Erythroblast (primary cell): Measurements from ENCODE around the gene TMEM30B.

Experiments used
- GATA1 ChIP-seq: IDR thresholded peaks from 2 replicates; pipeline ENCODE4 v1.6.1; 2011; ENCODE audit warnings: low read depth, mild to moderate bottlenecking, control low read depth, low read length, moderate library complexity
- POLR2A ChIP-seq: IDR thresholded peaks from 2 replicates; pipeline ENCODE4 v1.6.1; 2011; ENCODE audit warnings: mild to moderate bottlenecking, low read length

- TF ChIP-seq POLR2A (no peak), GATA1 (no peak)
Measured at GRCh38 chr14:61315313-61315712, 34.2 kb upstream of the TMEM30B start.
